HG03196 (cell line): ENCODE results near the gene BBS5.
"Not testable (repeated sequence)": the region's sequence is repeated elsewhere in the genome, so short reads cannot be mapped to it uniquely, and the experiment has no call there.

Experiments
- ATAC-seq: cut with Tn5 transposase; IDR thresholded peaks from one replicate; pipeline ENCODE4 v1.9.1; 2021; ENCODE audit not compliant: unreplicated experiment

Gene BBS5

GRCh38 chr2:169479257-169480078 lies at the start of gene BBS5:
Gene BBS5, plus strand, starts transcription at chr2:169479494. Its CDS starts 60 bp downstream, at chr2:169479554.
- peak; percentile 97 for ATAC-seq

- ATAC-seq, result not testable (repeated sequence)
Observed at GRCh38 chr2:169431772-169432171, 47.5 kb upstream of the BBS5 start.

- ATAC-seq, result not testable (repeated sequence)
Observed at GRCh38 chr2:169434236-169434635, 45.1 kb upstream of the BBS5 start.

GRCh38 chr2:169438466-169439072 lies 40.7 kb upstream of the BBS5 start:
- ATAC-seq, result no peak

GRCh38 chr2:169439900-169440299 lies 39.4 kb upstream of the BBS5 start:
- ATAC-seq, result no peak

GRCh38 chr2:169446452-169446851 lies 32.8 kb upstream of the BBS5 start:
- no peak for ATAC-seq

GRCh38 chr2:169448316-169448715 lies 31.0 kb upstream of the BBS5 start:
- ATAC-seq, result no peak

GRCh38 chr2:169448865-169449264 lies 30.4 kb upstream of the BBS5 start:
- ATAC-seq, result no peak

- ATAC-seq, result no peak
Observed at GRCh38 chr2:169452080-169452479, 27.2 kb upstream of the BBS5 start.

GRCh38 chr2:169453044-169453443 lies 26.2 kb upstream of the BBS5 start:
- not testable (repeated sequence) for ATAC-seq

GRCh38 chr2:169461143-169461542 lies 18.2 kb upstream of the BBS5 start:
- no peak for ATAC-seq

GRCh38 chr2:169462896-169463695 lies 16.2 kb upstream of the BBS5 start:
- no peak for ATAC-seq

GRCh38 chr2:169464466-169464865 lies 14.8 kb upstream of the BBS5 start:
- no peak for ATAC-seq

GRCh38 chr2:169464882-169465281 lies 14.4 kb upstream of the BBS5 start:
- ATAC-seq, result no peak

- no peak for ATAC-seq
Observed at GRCh38 chr2:169468841-169469240, 10.5 kb upstream of the BBS5 start.

GRCh38 chr2:169469952-169470572 lies 9.2 kb upstream of the BBS5 start:
- no peak for ATAC-seq

GRCh38 chr2:169472249-169472648 lies 7.0 kb upstream of the BBS5 start:
- ATAC-seq, result no peak

GRCh38 chr2:169476459-169476858 lies 2.8 kb upstream of the BBS5 start:
- no peak for ATAC-seq

GRCh38 chr2:169478339-169478738 lies 955 bp upstream of the BBS5 start:
- no peak for ATAC-seq

GRCh38 chr2:169478745-169479256 lies 493 bp upstream of the BBS5 start:
- ATAC-seq, result no peak

GRCh38 chr2:169480079-169480465 lies 778 bp downstream of the BBS5 start:
- no peak for ATAC-seq
